ENCODE results near the gene YIF1B.

YIF1B gene

GRCh38 chr19:38360839-38361631, 45.3 kb upstream of the YIF1B start:
- no peak for TF ChIP-seq CTCF (IDR thresholded peaks at IDR 0.05; ENCODE audit: borderline replicate concordance, extremely low read depth, low read length, poor library complexity, severe bottlenecking)
- no peak for TF ChIP-seq EZH2 (IDR thresholded peaks at IDR 0.05; ENCODE audit: borderline replicate concordance, low read depth, low read length, severe bottlenecking)
- H2AFZ ChIP-seq (ENCODE audit: low read depth, low read length): no peak overlapping the region
- no peaks in the 10 kb centered on the region for H3K4me1 ChIP-seq (ENCODE audit: insufficient read depth, low read length)
- no peak overlapping the region for H3K27ac ChIP-seq (ENCODE audit: low read length)
- H3K79me2 ChIP-seq (ENCODE audit: insufficient read depth, low read length): no peaks in the 10 kb centered on the region
- peaks cover 4% of the 10 kb centered on the region for H3K9me3 ChIP-seq (ENCODE audit: insufficient read depth, low read length, severe bottlenecking)
- no peak for DNase-seq
- no peak overlapping the region for H3K4me2 ChIP-seq (ENCODE audit: insufficient read depth, low read length)
- H3K27me3 ChIP-seq (ENCODE audit: insufficient read depth, low read length, poor library complexity): peaks cover 4% of the 10 kb centered on the region
- H3K36me3 ChIP-seq (ENCODE audit: insufficient read depth, low read length): no peaks in the 10 kb centered on the region
- H4K20me1 ChIP-seq (ENCODE audit: insufficient read depth, low read length): no peaks in the 10 kb centered on the region; the same call in 1 of the 2 replicates
- no peak for ATAC-seq (ENCODE audit: insufficient read depth, low read depth)
- H3K4me3 ChIP-seq (ENCODE audit: low read depth in 1 of 2, low read length in 2 of 2): no peak overlapping the region
- no peak overlapping the region for H3K9ac ChIP-seq (ENCODE audit: low read depth, low read length)

- Histone ChIP-seq H4K20me1 (ENCODE audit: insufficient read depth, low read length) (no peaks in the 10 kb centered on the region; the same call in 1 of the 2 replicates), H3K9ac (ENCODE audit: low read depth, low read length) (no peak overlapping the region), H2AFZ (ENCODE audit: low read depth, low read length) (no peak overlapping the region), H3K4me1 (ENCODE audit: insufficient read depth, low read length) (no peaks in the 10 kb centered on the region), H3K4me3 (ENCODE audit: low read depth in 1 of 2, low read length in 2 of 2) (no peak overlapping the region), H3K27ac (ENCODE audit: low read length) (no peak overlapping the region), H3K36me3 (ENCODE audit: insufficient read depth, low read length) (no peaks in the 10 kb centered on the region), H3K27me3 (ENCODE audit: insufficient read depth, low read length, poor library complexity) (peaks cover 4% of the 10 kb centered on the region), H3K9me3 (ENCODE audit: insufficient read depth, low read length, severe bottlenecking) (peaks cover 4% of the 10 kb centered on the region), H3K4me2 (ENCODE audit: insufficient read depth, low read length) (no peak overlapping the region), H3K79me2 (ENCODE audit: insufficient read depth, low read length) (no peaks in the 10 kb centered on the region)
- TF ChIP-seq CTCF (IDR thresholded peaks at IDR 0.05; ENCODE audit: borderline replicate concordance, extremely low read depth, low read length, poor library complexity, severe bottlenecking) (no peak), EZH2 (IDR thresholded peaks at IDR 0.05; ENCODE audit: borderline replicate concordance, low read depth, low read length, severe bottlenecking) (no peak)
- DNase-seq (no peak), ATAC-seq (ENCODE audit: insufficient read depth, low read depth) (0 out of 3 replicates have a peak, but pooled peaks have one; percentile 45)
These were observed 44.6 kb upstream of the YIF1B start for GRCh38 chr19:38360351-38360750.

GRCh38 chr19:38359242-38360021, 43.7 kb upstream of the YIF1B start:
- no peak overlapping the region for H3K9ac ChIP-seq (ENCODE audit: low read depth, low read length)
- H3K27ac ChIP-seq (ENCODE audit: low read length): no peak overlapping the region
- no peaks in the 10 kb centered on the region for H3K79me2 ChIP-seq (ENCODE audit: insufficient read depth, low read length)
- no peak for DNase-seq
- no peak overlapping the region for H3K4me2 ChIP-seq (ENCODE audit: insufficient read depth, low read length)
- H2AFZ ChIP-seq (ENCODE audit: low read depth, low read length): no peak overlapping the region
- H3K27me3 ChIP-seq (ENCODE audit: insufficient read depth, low read length, poor library complexity): peaks cover 4% of the 10 kb centered on the region
- no peaks in the 10 kb centered on the region for H3K36me3 ChIP-seq (ENCODE audit: insufficient read depth, low read length)
- no peak for TF ChIP-seq EZH2 (IDR thresholded peaks at IDR 0.05; ENCODE audit: borderline replicate concordance, low read depth, low read length, severe bottlenecking)
- TF ChIP-seq CTCF (IDR thresholded peaks at IDR 0.05; ENCODE audit: borderline replicate concordance, extremely low read depth, low read length, poor library complexity, severe bottlenecking): no peak
- H3K4me3 ChIP-seq (ENCODE audit: low read depth in 1 of 2, low read length in 2 of 2): no peak overlapping the region
- no peaks in the 10 kb centered on the region for H3K4me1 ChIP-seq (ENCODE audit: insufficient read depth, low read length)
- no peaks in the 10 kb centered on the region; the same call in 1 of the 2 replicates for H4K20me1 ChIP-seq (ENCODE audit: insufficient read depth, low read length)
- no peak for ATAC-seq (ENCODE audit: insufficient read depth, low read depth)
- no peaks in the 10 kb centered on the region for H3K9me3 ChIP-seq (ENCODE audit: insufficient read depth, low read length, severe bottlenecking)

Data from DND-41 (cell line).